ENCODE data around the gene ATF7. TPM values are rescaled to one million over a fixed set of nuclear protein-coding genes. Genes with fewer than 3 reads are reported as not detected.

Gene ATF7
- total and polyA plus RNA-seq, 10 donors, result 6.5 to 52.8 (median 35.4) TPM

- intact Hi-C loops (cut with DNase I; ENCODE audit: low total_unique reads), result loop anchor here (5.0 to 10.0 kb wide), 2 partner anchors 51 to 154 kb away; partner anchors contain the start of gene PCBP2
- no peaks in the 10 kb centered on the region for H3K27me3 ChIP-seq (replicated peaks in 1 of 7)
- WGBS, 5 donors, result 87 to 93% (median 90%) methylated on average over 13 to 19 of the region's 19 CpGs
- no peak for DNase-seq
- peak in 2 of 3 donors; percentile 31 to 52 for TF ChIP-seq POLR2AphosphoS5 (IDR thresholded peaks at IDR 0.05)
- no peak for TF ChIP-seq CTCF (IDR thresholded peaks at IDR 0.05 in 8 of 11, conservative IDR thresholded peaks at IDR 0.05 in 3 of 11)
- H3K4me1 ChIP-seq, result peaks cover 13 to 39% (median 32%) of the 10 kb centered on the region in 6 donors
- H3K4me3 ChIP-seq, result no peak overlapping the region
- peaks cover 0 to 65% (median 34%) of the 10 kb centered on the region in 6 donors for H3K36me3 ChIP-seq
- no peaks in the 10 kb centered on the region for H3K9me3 ChIP-seq
- peak overlapping the region in 1 of 8 donors; percentile 22 for H3K27ac ChIP-seq
Observed at GRCh38 chr12:53505555-53506449, 120.4 kb downstream of the ATF7 start.

DNA sequence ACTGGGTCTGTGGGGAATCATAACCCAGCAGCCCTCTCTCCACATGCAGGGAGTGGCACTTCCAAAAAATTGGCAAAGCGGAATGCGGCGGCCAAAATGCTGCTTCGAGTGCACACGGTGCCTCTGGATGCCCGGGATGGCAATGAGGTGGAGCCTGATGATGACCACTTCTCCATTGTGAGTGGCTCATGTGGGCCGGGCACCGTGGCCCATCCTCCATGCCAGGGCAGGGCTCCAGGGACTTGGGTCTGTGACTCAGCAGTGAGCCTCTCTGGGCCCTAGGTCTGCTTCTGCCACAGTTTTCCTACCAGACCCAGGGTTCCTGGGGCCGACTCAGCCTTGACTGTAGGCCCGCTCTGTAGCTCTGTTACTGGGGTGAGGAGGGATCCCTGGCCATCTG is 121.1 kb downstream of the ATF7 start:
- H3K9me3 ChIP-seq, result no peaks in the 10 kb centered on the region
- peaks cover 13 to 43% (median 35%) of the 10 kb centered on the region in 6 donors for H3K4me1 ChIP-seq
- no peaks in the 10 kb centered on the region for H3K27me3 ChIP-seq (replicated peaks in 1 of 7)
- peaks cover 0 to 58% (median 30%) of the 10 kb centered on the region in 6 donors for H3K36me3 ChIP-seq
- H3K4me3 ChIP-seq, result no peak overlapping the region
- intact Hi-C loops (cut with DNase I; ENCODE audit: low total_unique reads), result loop anchor here (5.0 to 10.0 kb wide), 2 partner anchors 50 to 153 kb away; partner anchors contain the start of gene PCBP2
- peak overlapping the region in 1 of 8 donors; percentile 22 for H3K27ac ChIP-seq
- TF ChIP-seq POLR2A (IDR thresholded peaks at IDR 0.05) (no peak), POLR2AphosphoS5 (IDR thresholded peaks at IDR 0.05) (peak in 2 of 3 donors; percentile 7 to 36), CTCF (IDR thresholded peaks at IDR 0.05 in 8 of 11, conservative IDR thresholded peaks at IDR 0.05 in 3 of 11) (no peak)
- 85 to 91% (median 90%) methylated on average over 10 of the region's 10 CpGs for WGBS, 5 donors
- no peak for DNase-seq

DNA sequence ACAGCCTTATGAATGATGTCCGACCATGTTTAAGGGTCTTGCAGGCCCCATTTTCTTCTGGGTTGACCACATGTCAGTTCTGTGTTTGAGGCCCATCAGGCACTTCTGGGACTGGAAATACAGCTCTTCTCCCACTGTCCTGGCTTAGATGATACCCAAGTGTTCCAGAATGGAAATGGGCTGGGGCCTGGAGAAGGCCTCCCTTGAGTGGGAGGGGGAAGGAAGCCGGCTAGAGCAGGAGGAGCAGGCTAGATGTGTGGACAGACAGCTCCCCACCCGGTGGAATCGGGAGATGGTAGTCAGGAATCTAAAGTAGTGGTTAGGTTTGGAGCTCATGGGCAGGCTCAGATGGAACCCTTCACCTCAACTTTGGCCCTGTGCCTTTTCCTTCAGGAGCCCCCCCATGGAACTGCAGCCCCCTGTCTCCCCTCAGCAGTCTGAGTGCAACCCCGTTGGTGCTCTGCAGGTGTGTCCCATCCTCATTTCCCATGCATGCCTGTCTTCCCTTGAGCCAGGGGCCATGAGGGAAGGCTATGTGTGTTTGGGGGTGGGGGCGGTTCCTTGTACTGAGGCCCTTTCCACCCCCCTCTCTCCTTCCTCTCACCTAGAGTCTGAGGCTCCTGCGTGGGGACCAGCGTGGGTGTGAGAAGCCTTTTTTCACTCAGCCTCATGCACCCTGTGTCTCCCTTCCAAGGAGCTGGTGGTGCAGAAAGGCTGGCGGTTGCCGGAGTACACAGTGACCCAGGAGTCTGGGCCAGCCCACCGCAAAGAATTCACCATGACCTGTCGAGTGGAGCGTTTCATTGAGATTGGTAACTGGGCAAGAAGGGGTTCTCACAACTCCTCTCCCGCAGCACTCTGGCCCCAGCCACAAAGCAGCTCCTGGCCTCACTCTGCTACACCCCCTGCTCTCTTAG is 121.9 kb downstream of the ATF7 start:
- Histone ChIP-seq H3K36me3 (peaks cover 0 to 51% (median 30%) of the 10 kb centered on the region in 6 donors), H3K27ac (no peak overlapping the region), H3K27me3 (replicated peaks in 1 of 7) (no peaks in the 10 kb centered on the region), H3K4me1 (peaks cover 13 to 51% (median 41%) of the 10 kb centered on the region in 6 donors), H3K4me3 (no peak overlapping the region), H3K9me3 (no peaks in the 10 kb centered on the region)
- 82 to 92% (median 89%) methylated on average over 10 to 14 of the region's 14 CpGs for WGBS, 5 donors
- no peak for DNase-seq
- TF ChIP-seq POLR2A (IDR thresholded peaks at IDR 0.05), result no peak
- no peak for TF ChIP-seq POLR2AphosphoS5 (IDR thresholded peaks at IDR 0.05)
- no peak for TF ChIP-seq CTCF (IDR thresholded peaks at IDR 0.05 in 8 of 11, conservative IDR thresholded peaks at IDR 0.05 in 3 of 11)
- intact Hi-C loops (cut with DNase I; ENCODE audit: low total_unique reads), result loop anchor here (10.0 kb wide), 1 partner anchor 49 kb away; the partner anchor contains the start of gene PCBP2

Data from spleen (tissue), 11 donors.